ENCODE results near the gene DIP2C. TPM values are rescaled to one million over a fixed set of nuclear protein-coding genes. Genes with fewer than 3 reads are reported as not detected.

DIP2C gene
- total RNA-seq, 2 donors from 2014 or later: 9.6 to 11.9 TPM

DNA sequence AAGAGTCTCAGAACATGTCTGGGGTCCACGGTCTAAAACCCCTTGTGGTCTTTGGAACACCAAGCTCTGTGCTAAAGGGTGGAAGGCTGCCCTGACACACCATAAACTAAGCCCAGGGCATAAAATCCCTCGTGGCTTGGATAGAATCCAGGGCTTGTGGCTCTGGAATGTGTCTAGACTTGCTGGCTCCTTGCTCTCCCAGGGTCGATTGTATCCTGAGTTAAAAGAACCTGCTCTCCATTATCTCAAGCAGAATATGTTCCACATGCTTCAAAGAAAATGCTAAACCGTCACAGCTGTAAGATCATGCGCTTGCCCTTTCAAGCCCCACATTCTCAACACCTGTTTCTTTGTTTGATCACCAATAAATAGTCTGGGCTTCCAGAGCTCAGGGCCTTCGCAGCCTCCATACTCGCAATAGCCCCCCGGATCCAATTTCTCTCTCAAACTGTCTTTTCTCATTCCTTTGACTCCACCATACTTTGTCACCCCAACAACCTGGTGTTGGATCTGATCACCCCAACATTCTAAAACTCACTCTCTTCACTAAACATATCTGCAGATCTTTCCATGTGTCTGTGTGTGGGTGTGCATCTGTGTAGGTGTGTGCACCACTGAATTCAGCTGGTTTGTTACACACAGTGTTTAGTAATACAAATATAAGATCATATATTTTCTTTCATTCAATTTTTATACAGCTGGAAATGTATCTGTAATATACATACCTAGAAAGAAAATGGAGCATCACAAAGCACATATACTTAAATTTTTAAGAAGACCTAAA is 315.8 kb downstream of the DIP2C start:
- TF ChIP-seq POLR2A (IDR thresholded peaks at IDR 0.05): no peak
- TF ChIP-seq, protein P1, sequence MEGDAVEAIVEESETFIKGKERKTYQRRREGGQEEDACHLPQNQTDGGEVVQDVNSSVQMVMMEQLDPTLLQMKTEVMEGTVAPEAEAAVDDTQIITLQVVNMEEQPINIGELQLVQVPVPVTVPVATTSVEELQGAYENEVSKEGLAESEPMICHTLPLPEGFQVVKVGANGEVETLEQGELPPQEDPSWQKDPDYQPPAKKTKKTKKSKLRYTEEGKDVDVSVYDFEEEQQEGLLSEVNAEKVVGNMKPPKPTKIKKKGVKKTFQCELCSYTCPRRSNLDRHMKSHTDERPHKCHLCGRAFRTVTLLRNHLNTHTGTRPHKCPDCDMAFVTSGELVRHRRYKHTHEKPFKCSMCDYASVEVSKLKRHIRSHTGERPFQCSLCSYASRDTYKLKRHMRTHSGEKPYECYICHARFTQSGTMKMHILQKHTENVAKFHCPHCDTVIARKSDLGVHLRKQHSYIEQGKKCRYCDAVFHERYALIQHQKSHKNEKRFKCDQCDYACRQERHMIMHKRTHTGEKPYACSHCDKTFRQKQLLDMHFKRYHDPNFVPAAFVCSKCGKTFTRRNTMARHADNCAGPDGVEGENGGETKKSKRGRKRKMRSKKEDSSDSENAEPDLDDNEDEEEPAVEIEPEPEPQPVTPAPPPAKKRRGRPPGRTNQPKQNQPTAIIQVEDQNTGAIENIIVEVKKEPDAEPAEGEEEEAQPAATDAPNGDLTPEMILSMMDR (IDR thresholded peaks at IDR 0.05): no peak
- no peaks in the 10 kb centered on the region for H3K4me1 ChIP-seq
- ATAC-seq: no peak
- peaks cover 0 to 5% of the 10 kb centered on the region in 2 donors for H3K36me3 ChIP-seq (replicated peaks in 1 of 2; ENCODE audit: insufficient read depth in 1 of 2, low read depth in 2 of 2)
- DNase-seq: peak in 3 of 4 donors; percentile 30 to 56 (median 33)
- no peak overlapping the region for H3K4me3 ChIP-seq
- intact Hi-C loops (cut with DNase I): no loop called here
- WGBS, 2 donors: 52 to 60% methylated on average over 8 of the region's 8 CpGs
- H3K9me3 ChIP-seq: no peaks in the 10 kb centered on the region
- no peak overlapping the region for H3K27ac ChIP-seq
- no peaks in the 10 kb centered on the region for H3K27me3 ChIP-seq

DNA sequence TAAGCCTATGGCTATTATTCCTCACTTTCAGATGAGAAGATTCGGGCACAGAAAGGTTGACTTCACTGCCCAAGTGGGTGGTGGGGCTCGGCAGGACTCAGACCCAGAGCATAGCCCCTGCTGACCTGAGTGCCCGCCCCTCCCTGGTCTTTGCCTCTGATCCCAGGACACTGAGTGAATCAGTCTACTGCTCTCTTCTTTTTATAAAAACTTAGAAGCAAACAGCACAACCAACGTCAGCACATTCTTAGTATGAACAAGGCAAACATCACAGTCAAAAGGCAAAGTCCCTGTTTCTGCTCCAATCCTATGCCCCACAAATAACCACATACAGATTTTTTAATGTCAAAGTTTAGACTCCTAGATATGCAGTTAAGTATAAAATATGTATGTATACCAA is 316.5 kb downstream of the DIP2C start:
- H3K4me1 ChIP-seq: no peaks in the 10 kb centered on the region
- ATAC-seq (no peak), DNase-seq (no peak)
- no peaks in the 10 kb centered on the region for H3K9me3 ChIP-seq
- intact Hi-C loops (cut with DNase I): no loop called here
- no peak overlapping the region for H3K27ac ChIP-seq
- H3K4me3 ChIP-seq: no peak overlapping the region
- H3K36me3 ChIP-seq (replicated peaks in 1 of 2; ENCODE audit: insufficient read depth in 1 of 2, low read depth in 2 of 2): peaks cover 0 to 9% of the 10 kb centered on the region in 2 donors
- TF ChIP-seq, protein P1 (IDR thresholded peaks at IDR 0.05): no peak
- TF ChIP-seq POLR2A (IDR thresholded peaks at IDR 0.05): no peak
- 79 to 93% methylated on average over 3 to 4 of the region's 4 CpGs for WGBS, 2 donors
- H3K27me3 ChIP-seq: no peaks in the 10 kb centered on the region

DNA sequence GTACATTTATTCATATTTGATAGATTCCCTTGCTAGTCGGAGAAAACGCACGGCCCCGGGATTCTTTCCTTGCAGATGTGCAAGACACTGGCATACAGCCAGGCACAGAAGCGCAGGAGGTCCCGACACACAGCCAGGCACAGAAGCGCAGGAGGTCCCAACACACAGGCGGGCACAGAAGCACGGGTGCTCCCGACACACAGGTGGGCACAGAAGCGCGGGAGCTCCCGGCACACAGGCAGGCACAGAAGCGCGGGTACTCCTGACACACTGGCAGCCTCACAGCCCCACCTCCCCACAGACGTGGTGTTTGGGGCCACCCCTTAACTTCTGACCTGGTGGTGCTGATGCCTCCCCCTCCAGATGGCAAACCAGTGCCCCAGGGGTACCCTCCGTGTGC is 316.9 kb downstream of the DIP2C start:
- DNase-seq: no peak

DNA sequence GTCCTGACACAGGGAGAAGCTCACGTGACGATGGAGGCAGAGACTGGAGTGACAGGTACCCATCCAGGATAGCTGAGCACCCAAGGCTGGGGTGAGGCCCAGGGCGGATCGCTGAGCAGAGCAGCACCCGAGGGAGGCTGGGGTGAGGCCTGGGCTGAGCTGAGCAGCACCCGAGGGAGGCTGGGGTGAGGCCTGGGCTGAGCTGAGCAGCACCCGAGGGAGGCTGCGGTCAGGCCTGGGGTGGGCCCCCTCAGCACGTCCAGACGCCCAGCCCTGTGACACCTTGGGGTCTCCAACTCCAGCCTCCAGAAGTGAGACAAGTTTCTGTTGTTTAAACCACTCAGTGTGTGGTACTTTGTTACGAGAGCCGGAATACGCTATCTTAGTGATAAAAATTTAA is 318.0 kb downstream of the DIP2C start:
- ATAC-seq: no peak
- intact Hi-C loops (cut with DNase I): no loop called here
- Histone ChIP-seq H3K27ac (no peak overlapping the region), H3K36me3 (replicated peaks in 1 of 2; ENCODE audit: insufficient read depth in 1 of 2, low read depth in 2 of 2) (peaks cover 0 to 9% of the 10 kb centered on the region in 2 donors), H3K4me1 (no peaks in the 10 kb centered on the region), H3K27me3 (no peaks in the 10 kb centered on the region), H3K4me3 (no peak overlapping the region), H3K9me3 (no peaks in the 10 kb centered on the region)
- no peak for TF ChIP-seq POLR2A (IDR thresholded peaks at IDR 0.05)
- TF ChIP-seq, protein P1 (IDR thresholded peaks at IDR 0.05): no peak
- 80 to 91% methylated on average over 6 to 13 of the region's 13 CpGs for WGBS, 2 donors
- DNase-seq: no peak

More for the DNA sequence above, 316.9 kb downstream of the DIP2C start:
- no peak overlapping the region for H3K4me3 ChIP-seq
- H3K36me3 ChIP-seq (replicated peaks in 1 of 2; ENCODE audit: insufficient read depth in 1 of 2, low read depth in 2 of 2): peaks cover 0 to 9% of the 10 kb centered on the region in 2 donors
- no peak for ATAC-seq
- WGBS, 2 donors: 80 to 89% methylated on average over 6 to 17 of the region's 17 CpGs
- intact Hi-C loops (cut with DNase I): no loop called here
- no peaks in the 10 kb centered on the region for H3K4me1 ChIP-seq
- no peak overlapping the region for H3K27ac ChIP-seq
- no peaks in the 10 kb centered on the region for H3K9me3 ChIP-seq
- TF ChIP-seq, protein P1 (IDR thresholded peaks at IDR 0.05): no peak
- TF ChIP-seq POLR2A (IDR thresholded peaks at IDR 0.05): no peak
- no peaks in the 10 kb centered on the region for H3K27me3 ChIP-seq

DNA sequence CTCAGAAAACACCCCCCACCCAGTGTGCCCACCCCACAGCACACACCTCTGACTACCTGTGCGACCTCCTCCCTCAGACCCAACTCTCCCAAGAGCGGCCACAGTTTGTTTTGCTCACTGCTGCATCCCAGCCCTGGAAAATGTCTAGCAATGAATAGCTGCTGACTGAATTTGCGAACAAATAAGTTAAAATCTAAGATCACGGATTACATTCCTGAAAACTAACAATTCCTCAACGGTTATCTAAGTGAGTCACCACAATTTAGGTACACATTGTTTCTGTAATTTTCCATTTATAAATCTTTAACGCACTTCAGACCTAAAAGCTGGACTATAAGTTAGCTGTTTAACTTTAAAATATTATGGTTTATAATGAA is 319.0 kb downstream of the DIP2C start:
- H3K27ac ChIP-seq: no peak overlapping the region
- ATAC-seq (no peak), DNase-seq (no peak)
- H3K4me3 ChIP-seq: no peak overlapping the region
- H3K4me1 ChIP-seq: no peaks in the 10 kb centered on the region
- H3K36me3 ChIP-seq (replicated peaks in 1 of 2; ENCODE audit: insufficient read depth in 1 of 2, low read depth in 2 of 2): peaks cover 0 to 11% of the 10 kb centered on the region in 2 donors
- 76 to 82% methylated on average over 6 of the region's 6 CpGs for WGBS, 2 donors
- intact Hi-C loops (cut with DNase I): no loop called here
- H3K9me3 ChIP-seq: no peaks in the 10 kb centered on the region
- no peaks in the 10 kb centered on the region for H3K27me3 ChIP-seq
- TF ChIP-seq POLR2A (IDR thresholded peaks at IDR 0.05): no peak
- TF ChIP-seq, protein P1 (IDR thresholded peaks at IDR 0.05): no peak
